Measurements from ENCODE around the gene COL18A1.

- no peak for TF ChIP-seq CTCF (IDR thresholded peaks at IDR 0.05)
- no peak for TF ChIP-seq POLR2AphosphoS5 (IDR thresholded peaks at IDR 0.05)
Measured at GRCh38 chr21:45393021-45393420, 11.9 kb upstream of the COL18A1 start.

Data from sigmoid colon (tissue), 4 donors.